Stimulated activated CD4-positive, alpha-beta T cell treated with anti-CD3 and anti-CD28 coated beads, TNF-alpha, amount 100 ng/mL, for 24 hours (primary cell): ENCODE measurements around the gene KLF6.

Source experiments
- DNase-seq, 3 experiments: peaks; one replicate each; pipeline ENCODE4 v3.0.0-alpha.2; 2020; ENCODE audit warnings: low read depth in 3 of 3

Gene KLF6

DNA sequence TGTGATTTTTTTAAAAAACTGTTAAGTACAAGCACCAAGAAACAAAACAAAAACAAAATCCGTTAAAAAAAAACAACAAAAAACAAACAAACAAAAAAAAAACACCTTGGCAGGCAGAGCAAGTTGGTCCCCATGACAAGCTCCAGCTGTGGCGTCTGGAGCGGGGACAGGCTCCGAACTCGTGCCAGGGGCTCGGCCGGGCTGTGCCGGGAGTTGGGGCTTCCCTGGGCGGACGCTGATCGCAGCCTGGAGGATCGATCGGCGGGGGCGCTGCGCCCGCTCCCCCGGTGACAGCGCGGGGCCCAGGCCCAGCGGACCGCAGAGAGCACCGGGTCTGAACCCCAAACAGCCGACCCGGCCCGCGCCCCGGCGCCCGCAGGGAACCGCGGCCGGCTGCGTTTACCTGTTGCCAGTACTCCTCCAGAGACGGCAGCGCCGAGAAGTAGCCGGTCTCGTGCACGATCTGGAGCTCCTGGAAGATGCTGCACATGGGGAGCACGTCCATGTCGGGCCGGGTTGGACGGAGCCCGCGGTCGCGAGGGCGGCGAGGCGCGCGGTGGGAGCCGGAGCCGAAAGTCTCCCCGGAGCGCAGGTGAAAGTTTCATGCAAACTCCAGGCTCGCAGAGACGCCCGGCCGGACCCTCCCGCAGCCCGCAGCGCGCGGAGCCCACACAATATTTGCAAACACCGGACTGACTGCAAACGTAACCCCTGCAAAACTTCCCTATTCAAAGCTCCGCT lies at the start of gene KLF6:
Gene KLF6, minus strand, starts transcription at position 700 of the 741 bp plus-strand sequence. Its CDS starts 195 bp downstream, at position 505.
- DNase-seq = no peak

DNA sequence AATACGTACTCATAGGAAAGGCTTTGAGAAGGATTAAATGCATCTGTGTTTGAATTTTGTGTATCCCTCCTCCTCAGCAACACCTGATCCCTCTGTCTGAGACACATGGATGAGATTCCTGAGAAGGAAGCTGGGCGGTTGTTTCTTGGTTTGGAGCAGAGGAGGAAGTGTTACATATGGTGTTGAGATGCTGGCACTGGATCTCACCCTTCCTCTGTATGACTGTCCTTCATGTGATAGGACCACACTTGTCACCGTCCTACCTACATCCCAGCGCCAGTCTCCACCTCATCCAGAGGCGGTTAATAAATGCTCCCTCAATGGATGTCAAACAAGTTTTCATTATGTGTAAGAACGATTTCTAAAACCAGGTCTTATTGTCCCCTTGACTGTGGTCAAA lies 49.4 kb upstream of the KLF6 start:
- no peak for DNase-seq

DNA sequence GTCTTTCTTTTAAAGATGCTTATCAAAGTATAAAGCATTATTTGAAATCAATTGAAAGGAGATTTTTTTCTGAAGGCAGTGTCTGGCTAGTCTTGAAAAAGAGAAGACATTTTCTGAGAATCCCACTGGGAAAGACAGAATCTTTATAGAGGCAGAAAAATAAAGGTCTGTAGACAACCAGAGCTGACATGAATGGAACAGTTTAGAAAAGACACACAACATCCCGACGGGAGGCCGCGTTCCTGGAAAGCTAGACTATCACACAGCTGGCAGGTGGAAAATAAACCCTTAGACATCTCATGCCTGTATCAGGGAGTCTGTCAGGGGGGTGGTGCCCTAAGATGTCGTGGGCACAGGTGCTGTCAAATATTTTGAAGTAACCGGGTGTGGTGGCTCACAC lies 48.0 kb upstream of the KLF6 start:
- DNase-seq = no peak

DNA sequence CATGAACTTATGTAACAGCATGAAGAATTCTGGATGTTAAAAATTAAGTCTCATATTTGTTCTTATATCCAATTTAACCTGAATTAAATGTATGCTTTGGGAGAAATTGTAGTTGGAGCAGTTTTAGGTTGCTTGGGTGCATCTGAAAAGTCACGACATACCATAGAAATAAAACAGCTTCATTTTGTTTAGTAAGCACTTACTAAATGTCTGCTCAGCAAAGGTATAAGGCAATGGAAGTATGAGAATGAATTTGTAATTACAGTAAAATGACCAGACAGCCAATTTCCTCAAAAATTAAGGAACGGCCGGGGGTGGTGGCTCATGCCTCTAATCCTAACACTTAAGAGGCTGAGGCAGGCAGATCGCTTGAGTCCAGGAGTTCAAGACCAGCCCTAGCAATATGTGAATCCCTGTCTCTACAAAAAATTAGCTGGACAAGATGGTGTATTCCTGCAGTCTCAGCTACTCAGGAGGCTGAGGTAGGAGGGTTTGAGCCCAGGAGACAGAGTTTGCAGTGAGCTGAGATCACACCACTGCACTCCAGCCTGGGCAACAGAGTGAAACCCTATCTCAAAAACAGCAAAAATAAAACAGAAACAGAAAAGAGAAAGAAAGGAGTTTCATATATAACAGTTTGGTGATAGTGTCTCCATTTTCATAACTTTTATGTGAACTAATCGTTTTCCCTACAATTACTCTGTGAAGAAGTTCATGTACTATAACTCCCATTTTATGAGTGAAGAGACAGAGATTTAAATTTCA lies 47.2 kb upstream of the KLF6 start:
- DNase-seq = no peak

DNA sequence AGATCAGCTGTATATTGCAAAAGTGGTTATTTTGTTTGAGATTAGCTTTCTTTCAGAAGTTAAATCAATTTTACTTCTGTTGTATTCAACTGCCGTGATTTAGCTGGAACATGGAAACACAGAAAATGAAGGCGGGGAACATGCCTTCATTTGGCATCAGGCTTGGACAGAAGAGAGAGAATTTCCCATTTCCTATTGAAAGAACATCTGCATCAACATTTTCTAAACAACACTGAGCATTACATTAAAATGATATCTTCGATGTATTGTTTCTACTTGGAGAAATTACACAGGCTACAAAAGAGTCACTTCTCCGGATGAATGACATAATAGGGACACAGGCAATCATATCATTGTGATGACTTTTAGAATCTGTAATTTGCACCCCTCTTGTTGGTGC lies 46.6 kb upstream of the KLF6 start:
- no peak for DNase-seq

DNA sequence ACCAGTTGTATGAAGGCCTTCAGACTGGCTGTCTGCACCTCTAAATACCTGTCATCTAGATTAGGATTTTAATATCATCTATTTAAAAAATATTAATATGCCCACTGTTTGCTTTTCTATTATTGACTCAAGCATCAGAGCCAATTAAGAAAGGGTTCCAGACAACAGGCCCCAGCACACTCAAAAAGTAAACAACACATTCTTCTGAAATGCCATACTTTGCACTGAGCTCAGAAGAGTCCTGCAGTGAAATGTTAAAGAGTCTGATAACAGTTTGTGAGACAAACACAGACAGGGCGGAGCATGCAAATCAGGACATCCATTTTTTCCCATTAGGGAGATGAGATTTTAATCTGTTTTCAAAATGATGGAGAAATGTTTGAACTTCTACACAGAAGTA lies 45.9 kb upstream of the KLF6 start:
- no peak for DNase-seq

DNA sequence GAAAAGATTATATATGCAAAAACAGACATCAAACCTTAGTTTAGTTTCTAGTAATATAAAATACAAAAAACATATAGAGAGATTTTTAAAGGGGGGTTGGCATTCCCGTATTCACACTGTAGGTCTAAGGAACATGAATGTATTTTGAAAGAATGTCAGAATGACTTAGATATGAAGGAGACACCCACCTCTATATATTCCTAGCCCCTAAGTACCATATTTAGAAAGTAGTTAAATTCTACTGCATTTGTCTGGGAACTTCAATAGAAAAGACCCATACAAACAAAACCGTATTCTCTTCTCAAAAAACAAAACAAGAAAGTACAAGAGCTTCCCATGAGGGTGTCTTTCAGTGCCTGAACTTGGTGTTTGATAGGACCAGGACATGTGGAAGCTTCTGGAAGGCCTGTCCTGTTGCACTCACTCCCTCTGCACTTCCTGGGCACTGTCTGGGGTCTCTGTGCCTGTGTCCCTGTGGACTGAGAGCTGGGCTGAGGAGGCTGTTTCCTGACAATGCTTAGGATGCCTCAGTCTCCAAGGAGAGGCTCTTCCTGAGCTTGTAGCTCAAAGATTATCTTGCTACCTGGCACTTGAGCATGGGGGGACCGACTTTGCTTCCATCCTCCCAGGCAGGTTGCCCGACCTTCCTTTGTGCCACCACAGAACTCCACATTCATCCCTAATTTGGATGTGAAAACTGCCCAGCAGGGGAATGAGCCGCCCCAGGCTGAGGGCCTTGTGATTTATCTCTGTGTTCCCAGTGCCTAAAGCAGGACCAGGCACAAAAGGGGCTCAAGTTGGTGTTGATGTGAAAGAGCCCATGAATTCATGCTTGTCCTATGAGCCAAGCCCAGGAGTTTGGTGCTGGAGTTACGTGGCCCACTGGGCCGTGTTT lies 44.4 kb upstream of the KLF6 start:
- no peak for DNase-seq

DNA sequence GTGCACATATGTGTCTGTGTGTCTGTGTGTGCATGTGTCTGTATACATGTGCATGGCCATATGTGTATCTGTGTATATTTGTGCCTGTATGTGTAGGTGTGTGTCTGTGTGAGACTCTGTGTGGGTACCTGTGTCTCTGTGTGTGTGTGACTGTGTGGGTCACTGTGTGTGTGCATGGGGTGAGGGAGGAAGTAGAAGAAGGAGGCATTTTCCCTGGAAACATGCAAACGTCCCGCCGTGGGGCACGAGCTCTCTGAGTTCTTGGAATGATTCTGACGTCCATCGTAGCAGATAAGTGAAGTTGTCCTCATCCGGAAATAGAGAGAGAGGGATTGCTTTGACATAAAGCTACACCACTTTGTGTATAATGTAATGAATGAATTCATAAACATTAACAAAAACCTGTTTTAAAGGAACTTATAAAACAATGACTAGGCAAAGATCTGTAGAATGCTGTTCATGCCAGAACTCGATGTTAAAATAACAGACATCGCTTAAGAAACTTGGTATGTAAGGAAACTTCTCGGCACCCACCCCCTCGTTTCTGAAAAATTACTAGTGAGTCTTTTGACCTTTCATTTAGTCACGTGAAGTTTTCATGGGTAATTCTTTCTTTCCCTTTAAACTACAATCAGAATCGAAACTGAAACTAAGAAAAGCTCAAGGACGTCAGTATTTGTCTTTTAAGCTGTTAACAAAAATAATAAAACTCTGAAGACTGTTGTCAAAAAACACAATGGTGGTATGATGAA lies 43.6 kb upstream of the KLF6 start:
- DNase-seq = peak in 2 of 3 experiments; percentile 40 to 44

DNA sequence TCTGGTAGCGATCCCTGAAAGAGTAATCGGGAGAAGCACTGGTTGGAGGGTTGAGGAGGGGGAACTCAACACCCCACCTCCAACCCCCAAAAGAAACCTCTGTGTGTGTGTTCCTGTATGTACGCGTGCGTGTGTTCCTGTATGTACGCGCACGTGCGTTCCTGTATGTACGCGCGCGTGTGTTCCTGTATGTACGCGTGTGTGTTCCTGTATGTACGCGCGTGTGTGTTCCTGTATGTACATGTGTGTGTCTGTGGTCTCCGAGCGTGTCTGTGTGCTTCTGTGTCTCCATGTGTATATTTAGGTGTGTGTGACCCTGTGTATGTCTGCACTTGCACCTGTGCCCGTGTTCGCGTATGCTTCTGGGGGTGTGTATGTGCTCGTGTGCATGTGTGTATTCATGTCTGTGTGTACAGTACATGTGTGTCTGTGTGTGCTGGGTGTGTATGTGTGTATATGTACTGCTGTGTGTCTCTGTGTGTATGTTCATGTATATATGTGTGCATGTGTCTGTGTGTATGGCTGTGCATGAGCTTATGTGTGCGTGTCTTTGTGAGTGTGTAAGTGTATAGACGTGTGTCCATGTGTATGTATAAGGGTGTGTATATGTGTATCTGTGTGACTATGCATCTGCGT lies 42.9 kb upstream of the KLF6 start:
- DNase-seq = no peak

DNA sequence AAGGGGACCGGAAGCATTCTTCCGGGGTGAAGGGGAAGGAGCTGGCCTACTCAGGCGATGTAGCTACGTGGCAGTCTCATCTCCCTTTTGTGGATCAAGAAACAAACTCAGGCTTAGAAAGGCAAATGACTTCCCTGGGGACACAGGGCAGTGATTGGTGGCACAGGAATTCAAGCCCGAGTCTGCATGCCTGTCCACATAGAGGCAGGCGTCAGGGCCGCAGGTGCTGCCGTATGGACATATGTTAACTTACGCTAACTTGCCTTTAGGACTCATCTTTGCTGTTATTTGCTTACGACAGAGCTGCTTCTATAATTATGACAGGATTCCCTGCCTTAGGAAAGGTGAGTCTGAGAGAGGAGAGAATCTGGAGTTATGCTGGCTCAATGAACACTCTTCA lies 42.3 kb upstream of the KLF6 start:
- no peak for DNase-seq

DNA sequence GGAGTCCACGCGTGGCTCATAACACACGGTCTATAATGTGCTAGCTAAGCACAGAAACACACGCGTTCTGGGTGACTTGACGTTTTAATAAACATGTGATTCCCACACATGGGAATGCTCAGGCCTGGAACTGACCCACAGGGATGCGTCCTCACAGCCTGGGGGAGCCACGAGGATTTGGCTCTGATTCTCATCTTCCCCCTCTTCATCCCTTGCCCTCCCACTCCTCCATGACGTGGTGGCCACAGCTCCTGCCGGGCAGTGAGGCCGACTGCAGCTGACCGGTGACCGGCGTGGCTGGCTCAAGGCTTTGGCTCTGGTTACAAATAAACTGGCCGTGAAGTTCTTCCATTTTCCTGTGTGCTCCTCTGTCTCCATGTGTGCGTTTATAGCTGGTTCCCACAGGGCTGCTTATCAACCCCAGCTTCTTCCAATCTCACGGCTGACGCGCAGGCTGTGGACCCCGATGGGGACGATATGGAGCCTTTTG lies 40.9 kb upstream of the KLF6 start:
- no peak for DNase-seq

DNA sequence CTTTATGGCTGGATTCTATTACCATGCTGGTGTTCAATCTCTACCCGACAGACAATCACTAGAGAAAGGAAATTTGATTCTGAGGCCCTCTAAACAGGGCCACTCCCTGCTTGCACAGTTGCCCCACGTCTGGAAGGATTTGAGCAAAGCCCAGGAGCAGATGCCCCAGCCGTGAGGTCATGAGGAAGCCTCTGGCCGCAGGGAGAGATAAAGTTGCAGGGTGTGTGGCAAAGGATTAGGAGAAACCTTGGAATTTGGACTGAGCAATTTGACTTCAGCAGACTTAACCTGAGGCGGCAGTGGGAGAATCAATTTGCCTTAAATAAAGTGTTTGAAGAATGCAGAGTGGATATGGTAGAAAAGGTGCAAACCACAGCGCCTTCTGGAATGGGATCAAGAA lies 40.2 kb upstream of the KLF6 start:
- DNase-seq = no peak

DNA sequence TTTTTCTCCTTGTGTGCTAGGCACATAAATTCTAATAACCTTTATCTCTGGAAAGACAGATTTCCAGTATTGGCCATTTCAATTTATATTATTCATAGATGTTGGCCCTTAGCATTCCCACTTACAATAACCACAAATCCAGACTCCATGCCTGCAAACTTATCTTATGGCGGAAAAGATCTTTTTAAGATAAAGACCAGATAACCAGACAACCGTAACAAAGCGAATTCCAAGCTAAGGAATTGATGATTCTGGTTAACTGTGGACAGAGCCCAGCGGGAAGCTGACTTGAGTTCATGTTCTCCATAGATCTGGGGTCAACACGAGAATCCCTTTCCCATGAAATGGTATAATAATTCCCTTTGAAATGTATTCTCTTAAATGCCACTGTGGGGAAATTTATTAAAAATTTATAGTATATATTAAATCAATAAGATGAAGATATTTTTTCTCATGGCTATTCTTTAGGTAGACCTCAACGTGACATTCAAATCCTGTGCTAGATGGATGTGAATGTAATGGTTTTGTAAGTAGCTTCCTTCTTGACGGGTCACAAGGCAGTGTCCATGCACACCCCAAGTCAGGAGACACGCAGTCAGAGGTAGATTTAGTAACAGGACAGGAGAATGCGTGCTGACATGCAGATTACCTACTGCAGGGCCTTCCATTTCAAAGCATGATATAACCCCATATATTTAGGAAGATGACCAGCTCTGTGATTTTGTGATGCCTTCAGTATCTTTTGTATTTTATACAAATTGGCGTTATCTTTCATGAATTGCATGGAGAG lies 37.7 kb upstream of the KLF6 start:
- DNase-seq = no peak

DNA sequence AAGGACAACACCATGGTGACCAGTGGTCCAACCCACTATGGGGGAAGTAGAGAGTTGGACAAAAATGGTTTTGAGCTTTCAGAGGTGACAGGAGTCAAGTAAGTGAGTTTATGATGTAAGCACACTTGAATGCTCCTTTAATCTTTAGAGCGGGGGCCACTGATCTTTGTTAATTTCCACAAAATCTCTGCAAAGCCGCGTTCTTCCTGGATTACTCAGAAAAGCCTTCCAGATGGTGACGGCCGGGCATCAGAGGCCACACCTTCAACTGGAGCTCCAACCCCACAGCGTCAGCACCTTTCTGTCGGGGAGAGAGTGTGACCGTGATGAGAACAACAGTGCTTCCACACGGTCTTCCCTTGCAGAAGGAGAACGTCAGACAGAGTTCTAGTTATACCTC lies 35.2 kb upstream of the KLF6 start:
- DNase-seq = no peak

DNA sequence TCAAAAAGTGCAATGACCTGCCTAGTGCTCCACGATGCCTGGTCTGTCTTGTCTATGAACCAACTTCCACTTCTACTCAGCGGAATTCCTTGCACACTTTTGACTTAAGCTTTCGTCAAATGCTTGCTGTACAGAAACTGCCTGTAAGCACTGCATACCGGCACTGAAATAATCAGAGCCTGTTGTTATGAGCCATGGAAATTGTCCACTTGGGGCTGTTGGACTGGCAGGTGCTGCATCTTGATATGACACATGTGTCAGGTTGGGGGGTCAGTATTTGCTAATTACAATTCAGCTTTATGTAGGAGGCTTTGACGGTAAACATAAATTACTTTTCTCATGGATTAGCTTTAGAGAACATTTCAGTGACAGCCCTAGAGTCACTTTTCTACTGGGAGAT lies 32.0 kb upstream of the KLF6 start:
- DNase-seq = no peak

DNA sequence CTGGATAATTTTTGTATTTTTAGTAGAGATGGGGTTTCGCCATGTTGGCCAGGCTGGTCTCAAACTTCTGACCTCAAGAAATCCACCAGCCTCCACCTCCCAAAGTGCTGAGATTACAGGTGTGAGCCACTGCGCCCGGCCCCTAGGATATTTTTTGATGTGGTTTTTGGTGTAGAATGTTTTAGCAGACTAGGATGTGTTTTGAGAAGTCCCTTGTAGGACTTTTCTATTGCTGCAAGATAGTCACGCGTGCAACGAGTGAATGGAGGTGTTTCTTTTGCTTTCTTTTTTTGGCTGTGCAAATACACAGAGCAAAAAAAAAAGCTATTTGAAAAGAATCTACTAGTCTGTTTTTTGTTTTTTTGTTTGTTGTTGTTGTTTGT lies 29.8 kb upstream of the KLF6 start:
- DNase-seq = no peak

DNA sequence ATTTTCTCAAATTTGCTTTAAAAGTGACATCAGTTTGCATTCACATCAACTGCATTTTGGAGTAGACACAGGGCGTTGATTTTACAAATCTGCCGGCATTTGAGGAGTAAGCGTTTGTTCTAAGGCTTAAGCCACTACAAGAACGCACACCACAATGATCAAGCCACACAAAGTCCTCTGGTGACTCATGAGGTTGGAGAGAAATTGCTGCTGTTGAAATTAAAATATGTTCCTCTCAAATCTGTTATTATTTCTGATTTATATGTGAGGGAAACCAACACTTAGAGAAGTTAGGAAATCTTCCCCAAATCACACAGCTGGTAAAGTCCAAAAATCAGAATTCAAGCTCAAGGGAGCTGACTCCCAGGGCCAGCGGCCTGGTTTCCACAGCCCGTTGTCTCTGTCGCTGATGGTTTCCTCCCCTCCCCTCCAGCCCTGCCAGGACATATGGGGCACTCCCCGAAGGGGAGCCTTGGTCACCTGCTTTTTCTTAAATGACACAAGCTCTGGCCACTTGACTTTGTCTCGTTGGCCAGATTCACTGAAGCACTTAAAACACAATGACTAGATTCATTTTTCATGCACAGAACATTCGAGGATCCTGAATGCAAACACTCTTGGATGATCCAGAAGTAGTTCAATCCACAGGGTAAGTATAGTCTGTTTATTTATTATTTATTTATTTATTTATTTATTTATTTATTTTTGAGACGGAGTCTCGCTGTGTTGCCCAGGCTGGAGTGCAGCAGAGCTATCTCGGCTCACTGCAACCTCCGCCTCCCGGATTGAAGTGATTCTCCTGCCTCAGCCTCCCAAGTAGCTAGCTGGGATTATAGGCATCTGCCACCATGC lies 29.2 kb upstream of the KLF6 start:
- DNase-seq = no peak

DNA sequence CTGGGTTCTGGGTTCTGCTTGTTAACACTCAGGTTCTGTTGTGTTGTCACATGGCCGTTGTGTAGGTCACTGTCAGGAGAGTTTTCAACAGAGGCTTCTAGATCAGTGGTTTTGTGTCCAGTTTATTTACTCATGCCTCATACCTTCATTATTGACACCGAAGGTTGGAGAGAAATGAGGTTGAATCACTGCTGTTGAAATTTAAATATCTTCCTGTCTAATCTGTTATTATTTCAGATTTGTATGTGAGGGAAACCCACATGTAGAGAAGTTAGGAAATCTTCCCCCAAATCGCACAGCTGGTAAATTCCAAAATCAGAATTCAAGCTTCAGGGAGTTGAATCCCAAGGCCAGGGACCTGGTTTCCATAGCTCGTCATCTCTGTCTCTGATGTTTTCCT lies 28.3 kb upstream of the KLF6 start:
- no peak for DNase-seq

DNA sequence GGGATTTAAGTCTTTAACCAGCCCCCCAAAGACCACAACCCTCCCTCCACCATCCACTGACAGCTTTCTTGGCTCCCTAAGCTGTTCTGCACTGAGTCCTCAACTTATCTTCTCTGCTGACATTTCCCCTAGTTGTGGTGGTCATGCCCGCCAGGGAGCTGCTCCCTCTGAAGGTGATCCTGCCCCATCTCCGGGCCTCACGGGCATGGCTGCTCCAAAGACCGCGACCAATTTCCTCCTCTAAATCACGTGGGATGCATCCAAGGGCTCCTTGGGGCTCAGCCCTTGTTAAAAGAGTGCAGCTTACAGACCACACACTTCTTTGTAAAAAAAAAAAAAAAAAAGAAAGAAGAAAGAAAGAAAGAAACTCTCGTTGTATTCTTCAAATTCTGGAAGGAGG lies 27.1 kb upstream of the KLF6 start:
- DNase-seq = no peak
